Hematopoietic multipotent progenitor cell treated with erythropoietin and hydrocortisone succinate and interleukin-3 and kit ligand, for 15 days (in vitro differentiated cells): ENCODE measurements around the gene TBC1D13.
"Not testable (repeated sequence)": the region's sequence is repeated elsewhere in the genome, so short reads cannot be mapped to it uniquely, and the experiment has no call there.

ENCODE experiments used
- DNase-seq: peaks from one replicate; pipeline ENCODE4 v3.0.0-alpha.2; 2015; ENCODE audit warnings: low spot score

TBC1D13 gene

GRCh38 chr9:128846680-128847030 lies 59.6 kb downstream of the TBC1D13 start:
- DNase-seq: no peak

GRCh38 chr9:128847803-128848202 lies 60.8 kb downstream of the TBC1D13 start:
- no peak for DNase-seq

DNA sequence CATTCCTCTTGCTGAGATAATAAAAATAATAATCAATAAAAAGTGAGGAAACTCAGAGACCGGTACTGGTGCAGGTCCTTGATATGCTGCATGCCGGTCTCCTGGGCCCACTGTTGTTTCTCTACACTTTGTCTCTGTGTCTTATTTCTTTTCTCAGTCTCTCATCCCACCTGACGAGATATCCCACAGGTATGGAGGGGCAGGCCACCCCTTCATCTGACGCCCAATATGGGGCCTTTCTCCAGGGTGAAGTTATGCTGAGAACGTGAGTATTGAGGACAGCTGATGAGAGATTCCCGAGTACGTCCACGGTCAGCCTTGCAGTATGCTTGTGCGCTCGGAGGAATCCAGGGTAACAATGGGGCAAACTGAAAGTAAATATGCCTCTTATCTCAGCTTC lies 64.0 kb downstream of the TBC1D13 start:
- DNase-seq: not testable (repeated sequence)

DNA sequence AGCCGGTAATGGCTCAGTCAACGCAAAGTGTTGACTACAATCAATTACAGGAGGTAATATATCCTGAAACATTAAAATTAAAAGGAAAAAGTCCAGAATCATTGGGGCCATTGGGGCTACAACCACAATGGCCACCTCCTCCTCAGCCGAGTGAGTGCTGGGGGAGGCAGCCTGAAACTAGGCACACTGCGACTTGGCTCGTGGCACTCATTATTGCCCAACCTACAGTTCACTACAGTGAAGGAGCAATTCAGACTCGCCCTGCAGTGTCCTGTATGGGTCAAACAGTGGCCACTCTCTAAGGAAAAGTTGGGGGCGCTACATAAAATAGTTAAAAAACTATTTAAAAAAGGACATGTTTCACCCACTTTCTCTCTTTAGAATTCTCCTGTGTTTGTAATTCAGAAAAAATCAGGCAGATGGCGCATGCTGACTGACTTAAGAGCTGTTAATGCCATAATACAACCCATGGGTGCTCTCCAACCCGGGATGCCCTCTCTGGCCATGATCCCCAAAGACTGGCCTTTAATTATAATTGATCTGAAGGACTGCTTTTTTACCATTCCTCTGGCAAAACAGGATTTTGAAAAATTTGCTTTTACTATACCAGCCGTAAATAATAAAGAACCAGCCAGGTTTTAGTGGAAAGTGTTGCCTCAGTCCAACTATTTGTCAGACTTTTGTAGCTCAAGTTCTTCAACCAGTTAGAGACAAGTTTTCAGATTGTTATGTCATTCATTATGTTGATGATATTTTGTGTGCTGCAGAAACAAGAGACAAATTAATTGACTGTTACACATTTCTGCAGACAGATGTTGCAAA lies 64.9 kb downstream of the TBC1D13 start:
- peak; percentile 46 for DNase-seq

GRCh38 chr9:128852646-128853045 lies 65.6 kb downstream of the TBC1D13 start:
- not testable (repeated sequence) for DNase-seq

- DNase-seq: not testable (repeated sequence)
Measured at GRCh38 chr9:128854454-128854853, 67.4 kb downstream of the TBC1D13 start.

DNA sequence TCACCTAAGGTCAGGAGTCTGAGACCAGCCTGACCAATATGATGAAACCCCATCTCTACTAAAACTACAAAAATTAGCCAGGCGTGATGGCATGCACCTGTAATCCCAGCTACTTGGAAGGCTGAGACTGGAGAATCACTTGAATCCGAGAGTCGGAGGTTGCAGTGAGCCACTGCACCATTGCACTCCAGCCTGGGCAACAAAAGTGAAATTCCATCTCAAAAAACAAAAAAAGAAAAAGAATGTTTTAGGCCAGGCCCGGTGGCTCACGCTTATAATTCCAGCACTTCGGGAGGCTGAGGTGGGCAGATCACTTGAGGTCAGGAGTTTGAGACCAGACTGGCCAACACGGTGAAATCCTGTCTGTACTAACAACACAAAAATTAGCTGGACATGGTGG lies 71.4 kb downstream of the TBC1D13 start:
- DNase-seq: not testable (repeated sequence)
